Ovary (tissue), 3 donors: Measurements from ENCODE around the gene KDM3A.

Experiments used
- CTCF ChIP-seq, 3 donors: fragments of 450-650 bp in 2 of 3; fragments of 200-600 bp in 1 of 3; IDR thresholded peaks; one replicate each; pipeline versions ENCODE4 v1.5.1 to v1.8.0; 2016 to 2022; ENCODE audit warnings: antibody characterized with exemption in 3 of 3, mild to moderate bottlenecking in 1 of 3
- POLR2A ChIP-seq: fragments of 450-650 bp; IDR thresholded peaks from one replicate; pipeline ENCODE4 v1.6.1; 2017; ENCODE audit warnings: antibody characterized with exemption, mild to moderate bottlenecking, moderate library complexity
- donor health status: DM: no; HTN: no; CAD: no.

- TF ChIP-seq CTCF (IDR thresholded peaks at IDR 0.05) (no peak), POLR2A (no peak)
These were observed 6.9 kb upstream of the KDM3A start for GRCh38 chr2:86434290-86434689.
